ENCODE results near the gene UBE3C.

DNA sequence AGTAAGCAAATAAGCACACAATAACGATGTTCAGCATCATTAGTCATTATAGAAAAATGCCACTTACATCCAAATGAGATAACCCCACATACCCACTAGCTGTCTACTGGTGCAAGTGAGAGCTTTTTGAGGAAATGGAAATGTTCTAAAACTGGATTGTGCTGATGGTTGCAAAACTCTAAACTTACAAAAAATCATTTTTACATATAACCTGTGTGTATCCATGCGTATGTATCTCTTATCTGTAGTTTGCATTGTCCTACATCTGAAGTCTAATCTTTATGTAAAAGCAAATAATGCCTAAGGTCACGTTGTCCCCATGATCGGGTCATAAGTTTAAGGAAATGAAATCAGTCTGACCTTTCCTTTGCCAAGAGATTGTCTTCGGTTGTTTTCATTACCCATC is 116.5 kb downstream of the UBE3C start:
- TF ChIP-seq, protein P1, sequence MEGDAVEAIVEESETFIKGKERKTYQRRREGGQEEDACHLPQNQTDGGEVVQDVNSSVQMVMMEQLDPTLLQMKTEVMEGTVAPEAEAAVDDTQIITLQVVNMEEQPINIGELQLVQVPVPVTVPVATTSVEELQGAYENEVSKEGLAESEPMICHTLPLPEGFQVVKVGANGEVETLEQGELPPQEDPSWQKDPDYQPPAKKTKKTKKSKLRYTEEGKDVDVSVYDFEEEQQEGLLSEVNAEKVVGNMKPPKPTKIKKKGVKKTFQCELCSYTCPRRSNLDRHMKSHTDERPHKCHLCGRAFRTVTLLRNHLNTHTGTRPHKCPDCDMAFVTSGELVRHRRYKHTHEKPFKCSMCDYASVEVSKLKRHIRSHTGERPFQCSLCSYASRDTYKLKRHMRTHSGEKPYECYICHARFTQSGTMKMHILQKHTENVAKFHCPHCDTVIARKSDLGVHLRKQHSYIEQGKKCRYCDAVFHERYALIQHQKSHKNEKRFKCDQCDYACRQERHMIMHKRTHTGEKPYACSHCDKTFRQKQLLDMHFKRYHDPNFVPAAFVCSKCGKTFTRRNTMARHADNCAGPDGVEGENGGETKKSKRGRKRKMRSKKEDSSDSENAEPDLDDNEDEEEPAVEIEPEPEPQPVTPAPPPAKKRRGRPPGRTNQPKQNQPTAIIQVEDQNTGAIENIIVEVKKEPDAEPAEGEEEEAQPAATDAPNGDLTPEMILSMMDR (IDR thresholded peaks at IDR 0.05), result no peak
- TF ChIP-seq POLR2A (IDR thresholded peaks at IDR 0.05), result no peak

Data from prostate gland (tissue), 2 donors.